GM12801 (cell line): ENCODE results near the gene GEMIN8.

Source experiments
- TF ChIP-seq, protein P1 (sequence below): IDR thresholded peaks from one replicate; pipeline ENCODE4 v1.5.1; 2011; ENCODE audit warnings: control low read depth; ENCODE audit not compliant: insufficient read length; ENCODE audit errors: extremely low read depth

Gene GEMIN8

DNA sequence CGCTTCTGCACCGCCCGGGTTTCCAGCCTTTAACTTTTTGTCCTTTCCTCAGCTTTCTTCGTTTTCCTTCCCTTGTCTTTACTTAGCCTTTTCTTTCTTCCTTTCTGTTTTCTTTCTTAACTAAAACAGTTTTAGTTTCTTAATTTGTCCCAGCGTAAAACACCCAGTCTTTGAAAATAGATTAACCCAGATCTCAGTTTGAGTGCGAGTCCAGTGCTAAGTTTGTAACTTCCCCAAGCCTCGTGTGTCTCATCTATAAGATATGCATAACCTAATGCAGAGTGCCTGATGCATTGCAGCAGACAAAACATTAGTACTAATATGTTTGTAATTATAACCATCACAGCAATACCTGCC is 460 bp upstream of the GEMIN8 start:
- TF ChIP-seq, protein P1, sequence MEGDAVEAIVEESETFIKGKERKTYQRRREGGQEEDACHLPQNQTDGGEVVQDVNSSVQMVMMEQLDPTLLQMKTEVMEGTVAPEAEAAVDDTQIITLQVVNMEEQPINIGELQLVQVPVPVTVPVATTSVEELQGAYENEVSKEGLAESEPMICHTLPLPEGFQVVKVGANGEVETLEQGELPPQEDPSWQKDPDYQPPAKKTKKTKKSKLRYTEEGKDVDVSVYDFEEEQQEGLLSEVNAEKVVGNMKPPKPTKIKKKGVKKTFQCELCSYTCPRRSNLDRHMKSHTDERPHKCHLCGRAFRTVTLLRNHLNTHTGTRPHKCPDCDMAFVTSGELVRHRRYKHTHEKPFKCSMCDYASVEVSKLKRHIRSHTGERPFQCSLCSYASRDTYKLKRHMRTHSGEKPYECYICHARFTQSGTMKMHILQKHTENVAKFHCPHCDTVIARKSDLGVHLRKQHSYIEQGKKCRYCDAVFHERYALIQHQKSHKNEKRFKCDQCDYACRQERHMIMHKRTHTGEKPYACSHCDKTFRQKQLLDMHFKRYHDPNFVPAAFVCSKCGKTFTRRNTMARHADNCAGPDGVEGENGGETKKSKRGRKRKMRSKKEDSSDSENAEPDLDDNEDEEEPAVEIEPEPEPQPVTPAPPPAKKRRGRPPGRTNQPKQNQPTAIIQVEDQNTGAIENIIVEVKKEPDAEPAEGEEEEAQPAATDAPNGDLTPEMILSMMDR: no peak

DNA sequence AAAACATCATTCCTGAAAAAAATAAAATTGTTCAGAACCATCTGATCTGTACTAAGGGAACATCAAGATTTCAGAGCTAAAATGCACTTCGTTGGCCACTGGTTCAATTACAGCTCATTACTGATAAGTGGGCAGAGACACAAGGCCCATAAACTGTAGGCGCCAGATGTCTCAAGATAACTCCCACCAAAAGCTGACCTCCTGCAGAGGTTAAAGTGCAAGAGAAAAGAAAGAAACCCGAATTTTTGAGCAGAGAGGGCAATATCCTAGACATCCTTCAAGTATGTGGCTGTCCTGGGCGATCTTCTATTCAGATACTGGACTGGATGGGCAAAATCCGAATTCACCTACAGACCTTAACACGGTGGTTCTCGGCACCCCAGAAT is 660 bp downstream of the GEMIN8 start:
- TF ChIP-seq, protein P1: no peak

DNA sequence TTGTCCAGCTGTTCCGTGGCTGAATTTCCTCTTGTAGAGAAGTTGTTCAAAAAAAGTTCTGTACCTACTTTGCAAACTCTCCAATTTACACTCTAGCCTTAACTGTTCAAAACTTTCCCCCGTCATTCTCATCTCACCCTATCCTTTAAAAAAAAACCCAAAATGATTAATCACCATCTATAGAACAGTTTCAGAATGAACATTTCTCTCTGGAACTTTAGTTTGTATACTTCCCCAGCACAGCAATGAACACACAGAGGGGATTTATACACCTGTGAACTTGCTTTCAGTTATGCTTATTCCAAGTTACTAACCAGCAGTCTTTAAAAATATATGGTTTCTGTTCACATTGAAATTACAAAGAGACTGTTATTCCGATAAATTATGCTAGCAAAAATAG is 1.2 kb downstream of the GEMIN8 start:
- TF ChIP-seq, protein P1: no peak

DNA sequence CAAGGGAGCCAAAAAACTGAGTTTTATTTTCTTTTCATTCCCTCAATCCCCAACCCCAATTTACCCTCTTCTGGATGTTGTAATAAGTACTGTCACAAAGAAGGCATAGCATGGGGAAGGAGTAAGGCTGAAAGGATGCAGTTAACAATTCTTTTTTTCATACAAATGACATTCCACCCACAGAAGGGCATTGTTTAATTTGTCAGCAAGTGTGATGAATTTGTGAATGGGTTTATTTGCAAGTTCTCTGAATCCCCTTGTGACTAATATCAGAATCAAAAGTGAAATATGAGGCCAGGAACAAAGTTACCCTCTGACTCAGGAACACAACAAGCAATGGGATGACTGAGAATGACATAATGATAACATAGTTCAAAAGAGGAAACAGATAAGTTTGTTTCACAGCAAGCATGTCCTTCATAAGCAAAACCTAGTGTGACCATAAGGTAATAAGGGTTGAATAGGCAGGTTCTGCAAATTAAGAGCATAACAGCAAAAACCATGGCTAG is 2.1 kb downstream of the GEMIN8 start:
- TF ChIP-seq, protein P1: no peak

DNA sequence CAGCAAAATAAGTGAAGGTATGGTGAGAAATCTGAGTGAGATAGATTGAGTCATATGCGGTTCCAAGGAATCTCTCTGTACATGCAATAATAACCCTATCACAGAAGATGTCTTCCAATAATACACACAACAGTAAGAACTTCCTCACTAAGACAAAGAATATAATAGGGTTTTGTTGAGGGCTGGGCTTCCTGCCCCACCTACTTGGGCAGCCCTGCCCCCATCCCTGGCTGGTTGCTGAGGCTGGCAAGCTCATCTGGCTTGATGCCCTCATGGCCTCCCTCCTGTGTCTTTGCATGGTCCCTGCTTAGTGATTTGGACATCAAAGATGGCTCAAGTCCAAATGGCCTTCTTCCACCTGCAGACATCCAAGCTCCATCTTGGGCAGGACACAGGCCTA is 2.7 kb downstream of the GEMIN8 start:
- TF ChIP-seq, protein P1: no peak

DNA sequence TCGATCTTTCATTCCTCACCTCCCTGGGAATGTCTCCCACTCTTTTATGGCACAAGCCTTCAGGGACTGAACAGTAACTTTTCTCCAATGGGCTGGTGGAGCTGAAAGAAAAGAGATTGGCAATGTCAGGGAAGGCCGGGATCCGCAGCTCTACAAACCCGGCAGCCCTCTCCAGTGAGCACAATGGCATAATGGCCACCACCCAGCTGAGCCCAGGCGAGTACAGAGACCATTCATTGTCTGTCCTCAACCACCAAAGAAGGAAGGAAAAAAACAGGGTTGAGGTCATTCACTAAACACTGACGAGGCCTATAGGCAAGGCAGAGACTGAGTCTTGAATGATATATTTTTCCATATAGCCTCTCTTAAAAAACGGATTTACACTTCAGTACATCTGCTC is 3.6 kb downstream of the GEMIN8 start:
- TF ChIP-seq, protein P1: no peak

DNA sequence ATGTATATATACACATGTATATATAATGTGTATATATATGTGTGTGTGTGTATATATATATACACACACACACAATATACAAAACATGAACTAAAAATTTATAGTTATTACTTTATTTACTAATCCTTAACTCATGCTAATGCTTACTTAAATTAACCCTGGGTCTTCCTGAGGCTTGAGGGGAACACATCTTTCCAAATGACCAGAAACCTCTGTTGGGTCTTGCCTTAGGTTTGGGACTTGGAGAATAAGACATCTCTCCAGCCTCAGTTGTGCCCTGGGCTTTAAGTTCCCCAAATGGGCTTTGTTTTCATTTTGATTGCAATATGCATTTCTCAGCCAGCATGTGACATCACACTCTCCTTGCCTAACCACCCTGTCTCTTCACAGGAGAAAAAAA is 7.7 kb downstream of the GEMIN8 start:
- TF ChIP-seq, protein P1: no peak

DNA sequence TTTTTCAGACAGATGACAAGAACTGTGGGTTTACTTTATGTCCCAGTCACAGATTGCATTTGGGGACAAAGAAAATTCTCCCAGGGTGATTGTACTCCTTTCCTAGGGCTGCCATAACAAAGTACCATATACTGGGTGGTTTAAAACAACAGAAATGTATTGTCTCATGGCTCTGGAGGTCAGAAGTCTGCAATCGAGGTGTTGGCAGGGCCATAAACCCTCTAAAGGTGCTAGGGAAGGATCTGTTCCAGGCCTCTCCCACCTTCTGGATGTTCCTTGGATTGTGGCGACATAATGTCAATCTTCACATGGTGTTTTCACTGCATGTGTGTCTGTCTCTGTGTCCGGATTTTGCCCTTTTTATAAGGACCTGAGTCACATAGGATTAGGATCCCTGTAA is 12.3 kb downstream of the GEMIN8 start:
- TF ChIP-seq, protein P1: no peak
